HepG2 (cell line): Measurements from ENCODE around the gene NT5C. TPM values are rescaled to one million over a fixed set of nuclear protein-coding genes. Genes with fewer than 3 reads are reported as not detected.

Experiments used
- CCDC6 ChIP-seq: sonication (generic); formaldehyde crosslinking; IDR thresholded peaks from 2 replicates; pipeline ENCODE4 v1.8.1; 2022; ENCODE audit warnings: mild to moderate bottlenecking, missing genetic modification reagents, moderate library complexity
- FOXA3 ChIP-seq: IDR thresholded peaks from 2 replicates; pipeline ENCODE4 v1.6.1; 2016; ENCODE audit warnings: missing genetic modification reagents, missing compliant biosample characterization
- HHEX ChIP-seq: IDR thresholded peaks from 2 replicates; pipeline ENCODE4 v1.6.1; 2016; ENCODE audit warnings: control low read depth
- NRL ChIP-seq: sonication (generic); formaldehyde crosslinking; IDR thresholded peaks from 2 replicates; pipeline ENCODE4 v1.5.0; 2020; ENCODE audit warnings: missing genetic modification reagents, mild to moderate bottlenecking, moderate library complexity, borderline replicate concordance
- RORA ChIP-seq: sonication (generic); formaldehyde crosslinking; IDR thresholded peaks from 2 replicates; pipeline ENCODE4 v1.5.0; 2020; ENCODE audit warnings: mild to moderate bottlenecking, missing genetic modification reagents, moderate library complexity
- YEATS2 ChIP-seq: sonication (generic); formaldehyde crosslinking; IDR thresholded peaks from 2 replicates; pipeline ENCODE4 v1.4.0; 2020; ENCODE audit warnings: missing genetic modification reagents, borderline replicate concordance
- ZBTB1 ChIP-seq: sonication (generic); formaldehyde crosslinking; IDR thresholded peaks from 2 replicates; pipeline ENCODE4 v1.4.0; 2020; ENCODE audit warnings: missing genetic modification reagents, borderline replicate concordance
- ZNF552 ChIP-seq: sonication (generic); formaldehyde crosslinking; IDR thresholded peaks from 2 replicates; pipeline ENCODE4 v1.9.0; 2022; ENCODE audit warnings: missing genetic modification reagents, mild to moderate bottlenecking, borderline replicate concordance
- ZNF556 ChIP-seq: sonication (generic); formaldehyde crosslinking; IDR thresholded peaks from 2 replicates; pipeline ENCODE4 v1.4.0; 2020; ENCODE audit warnings: mild to moderate bottlenecking, missing genetic modification reagents, borderline replicate concordance
- ZNF616 ChIP-seq: sonication (generic); formaldehyde crosslinking; IDR thresholded peaks from 2 replicates; pipeline ENCODE4 v1.5.0; 2020; ENCODE audit warnings: low read depth, mild to moderate bottlenecking, missing genetic modification reagents
- polyA plus RNA-seq, 8 experiments: library from polyadenylated mRNA; depleted of rRNA in 3 of 8; stranded (reverse) in 7 of 8; unstranded in 1 of 8; fragments of >200 nt; fragmentation: Illumina TruSeq in 4 of 8; extraction: Trizol in 4 of 8; gene quantifications; 2 replicates each; pipeline versions ENCODE4 v1.2.1 to v1.2.3, GENCODE V29; 2011 to 2016; ENCODE audit warnings: low read depth in 4 of 8, missing spikeins in 1 of 8, mixed read lengths in 1 of 8; ENCODE audit not compliant: insufficient read depth in 1 of 8
- total RNA-seq, 5 experiments: library from RNA; depleted of rRNA; stranded (reverse); fragments of >200 nt; fragmentation: Illumina TruSeq; extraction: Trizol; gene quantifications; 2 replicates each; pipeline ENCODE4 v1.2.3, GENCODE V29; 2016; ENCODE audit warnings: low read depth in 1 of 5
- TF ChIP-seq, protein P1 (sequence below): sonication (generic); formaldehyde crosslinking; IDR thresholded peaks from 2 replicates; pipeline ENCODE4 v1.8.0; 2023; ENCODE audit warnings: mild to moderate bottlenecking, missing genetic modification reagents
- TF ChIP-seq, protein P2 (sequence below): sonication (generic); formaldehyde crosslinking; conservative IDR thresholded peaks from 2 replicates; pipeline ENCODE4 v1.8.1; 2023; ENCODE audit warnings: missing genetic modification reagents
- TF ChIP-seq, protein P3 (sequence below): sonication (generic); formaldehyde crosslinking; IDR thresholded peaks from 2 replicates; pipeline ENCODE4 v1.4.0; 2020; ENCODE audit warnings: missing genetic modification reagents
- TF ChIP-seq, protein P4 (sequence below): sonication (generic); formaldehyde crosslinking; IDR thresholded peaks from 2 replicates; pipeline ENCODE4 v1.5.0; 2020; ENCODE audit warnings: mild to moderate bottlenecking, missing genetic modification reagents, borderline replicate concordance

The NT5C gene
- total and polyA plus RNA-seq, 2 of the 13 experiments (the other 11 are each of a cell fraction or from before 2014, with no cell fraction given): 42.8 to 48.6 TPM

DNA sequence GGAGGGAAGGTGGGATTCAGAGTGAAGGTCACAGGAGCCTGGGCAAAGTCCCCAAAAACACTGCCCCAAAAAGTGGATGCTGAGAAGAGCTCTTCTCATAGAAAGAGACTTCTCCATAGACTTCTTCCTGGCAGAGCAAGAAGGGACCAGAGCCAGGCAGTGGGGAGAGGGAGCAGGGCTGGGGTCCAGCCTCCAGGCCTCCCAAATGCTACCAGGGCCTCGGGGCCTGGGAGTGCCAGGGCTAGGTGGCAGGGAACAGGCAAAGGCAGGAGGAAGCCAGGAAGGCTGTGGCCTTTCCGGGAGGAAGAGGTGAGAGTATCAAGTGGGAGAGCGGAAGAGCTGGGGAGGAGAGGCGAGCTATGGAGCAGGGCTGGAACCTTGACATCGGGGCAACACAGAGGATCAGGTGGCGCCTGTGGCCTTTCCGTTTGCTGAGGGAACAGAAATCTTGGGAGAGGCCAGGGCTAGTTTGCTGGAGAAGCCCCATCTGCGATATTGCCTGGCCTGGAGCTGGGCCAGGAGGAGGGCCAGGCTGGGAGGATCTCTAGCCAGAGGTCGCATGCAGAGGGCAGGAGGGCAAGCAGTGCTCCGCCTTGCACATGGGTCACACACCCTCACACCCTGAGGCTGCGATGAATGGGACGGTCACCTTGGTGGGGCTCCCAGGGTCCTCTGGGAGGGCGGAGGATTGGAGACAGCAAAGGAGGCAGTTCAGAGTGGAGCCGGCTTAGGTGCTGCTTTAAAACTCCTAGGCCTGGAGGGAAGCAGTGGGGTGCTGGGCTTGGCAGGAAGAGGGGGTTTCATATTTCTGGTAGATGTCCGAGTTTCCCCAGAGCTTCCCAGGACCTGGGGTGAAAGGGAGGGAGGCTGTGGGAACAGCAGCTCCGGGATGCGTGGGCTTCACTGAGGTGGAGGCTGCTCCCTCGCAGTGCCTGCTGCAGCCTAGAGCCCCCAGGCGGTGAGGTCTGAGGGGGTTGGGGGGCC is 40.4 kb downstream of the NT5C start (continued):
- TF ChIP-seq, protein P1, sequence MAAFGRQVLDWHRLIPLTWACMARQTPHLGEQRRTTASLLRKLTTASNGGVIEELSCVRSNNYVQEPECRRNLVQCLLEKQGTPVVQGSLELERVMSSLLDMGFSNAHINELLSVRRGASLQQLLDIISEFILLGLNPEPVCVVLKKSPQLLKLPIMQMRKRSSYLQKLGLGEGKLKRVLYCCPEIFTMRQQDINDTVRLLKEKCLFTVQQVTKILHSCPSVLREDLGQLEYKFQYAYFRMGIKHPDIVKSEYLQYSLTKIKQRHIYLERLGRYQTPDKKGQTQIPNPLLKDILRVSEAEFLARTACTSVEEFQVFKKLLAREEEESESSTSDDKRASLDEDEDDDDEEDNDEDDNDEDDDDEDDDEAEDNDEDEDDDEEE (CRISPR knock-in tag): no peak
- TF ChIP-seq, protein P2, sequence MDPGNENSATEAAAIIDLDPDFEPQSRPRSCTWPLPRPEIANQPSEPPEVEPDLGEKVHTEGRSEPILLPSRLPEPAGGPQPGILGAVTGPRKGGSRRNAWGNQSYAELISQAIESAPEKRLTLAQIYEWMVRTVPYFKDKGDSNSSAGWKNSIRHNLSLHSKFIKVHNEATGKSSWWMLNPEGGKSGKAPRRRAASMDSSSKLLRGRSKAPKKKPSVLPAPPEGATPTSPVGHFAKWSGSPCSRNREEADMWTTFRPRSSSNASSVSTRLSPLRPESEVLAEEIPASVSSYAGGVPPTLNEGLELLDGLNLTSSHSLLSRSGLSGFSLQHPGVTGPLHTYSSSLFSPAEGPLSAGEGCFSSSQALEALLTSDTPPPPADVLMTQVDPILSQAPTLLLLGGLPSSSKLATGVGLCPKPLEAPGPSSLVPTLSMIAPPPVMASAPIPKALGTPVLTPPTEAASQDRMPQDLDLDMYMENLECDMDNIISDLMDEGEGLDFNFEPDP (CRISPR knock-in tag): no peak
- TF ChIP-seq FOXA3 (CRISPR knock-in tag): peak; percentile 62
- TF ChIP-seq ZNF556: no peak; the same call in 1 of the 2 replicates
- TF ChIP-seq, protein P3, sequence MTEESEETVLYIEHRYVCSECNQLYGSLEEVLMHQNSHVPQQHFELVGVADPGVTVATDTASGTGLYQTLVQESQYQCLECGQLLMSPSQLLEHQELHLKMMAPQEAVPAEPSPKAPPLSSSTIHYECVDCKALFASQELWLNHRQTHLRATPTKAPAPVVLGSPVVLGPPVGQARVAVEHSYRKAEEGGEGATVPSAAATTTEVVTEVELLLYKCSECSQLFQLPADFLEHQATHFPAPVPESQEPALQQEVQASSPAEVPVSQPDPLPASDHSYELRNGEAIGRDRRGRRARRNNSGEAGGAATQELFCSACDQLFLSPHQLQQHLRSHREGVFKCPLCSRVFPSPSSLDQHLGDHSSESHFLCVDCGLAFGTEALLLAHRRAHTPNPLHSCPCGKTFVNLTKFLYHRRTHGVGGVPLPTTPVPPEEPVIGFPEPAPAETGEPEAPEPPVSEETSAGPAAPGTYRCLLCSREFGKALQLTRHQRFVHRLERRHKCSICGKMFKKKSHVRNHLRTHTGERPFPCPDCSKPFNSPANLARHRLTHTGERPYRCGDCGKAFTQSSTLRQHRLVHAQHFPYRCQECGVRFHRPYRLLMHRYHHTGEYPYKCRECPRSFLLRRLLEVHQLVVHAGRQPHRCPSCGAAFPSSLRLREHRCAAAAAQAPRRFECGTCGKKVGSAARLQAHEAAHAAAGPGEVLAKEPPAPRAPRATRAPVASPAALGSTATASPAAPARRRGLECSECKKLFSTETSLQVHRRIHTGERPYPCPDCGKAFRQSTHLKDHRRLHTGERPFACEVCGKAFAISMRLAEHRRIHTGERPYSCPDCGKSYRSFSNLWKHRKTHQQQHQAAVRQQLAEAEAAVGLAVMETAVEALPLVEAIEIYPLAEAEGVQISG (CRISPR knock-in tag): 0 out of 2 replicates have a peak, but pooled peaks have one; percentile 41
- TF ChIP-seq YEATS2 (CRISPR knock-in tag): no peak
- no peak for TF ChIP-seq ZBTB1
- peak; percentile 52; the same call in 1 of the 2 replicates for TF ChIP-seq ZNF552 (CRISPR knock-in tag)
- TF ChIP-seq NRL (CRISPR knock-in tag): no peak; the same call in 1 of the 2 replicates
- no peak for TF ChIP-seq HHEX
- TF ChIP-seq RORA: no peak
- no peak for TF ChIP-seq ZNF616 (CRISPR knock-in tag)
- TF ChIP-seq, protein P4, sequence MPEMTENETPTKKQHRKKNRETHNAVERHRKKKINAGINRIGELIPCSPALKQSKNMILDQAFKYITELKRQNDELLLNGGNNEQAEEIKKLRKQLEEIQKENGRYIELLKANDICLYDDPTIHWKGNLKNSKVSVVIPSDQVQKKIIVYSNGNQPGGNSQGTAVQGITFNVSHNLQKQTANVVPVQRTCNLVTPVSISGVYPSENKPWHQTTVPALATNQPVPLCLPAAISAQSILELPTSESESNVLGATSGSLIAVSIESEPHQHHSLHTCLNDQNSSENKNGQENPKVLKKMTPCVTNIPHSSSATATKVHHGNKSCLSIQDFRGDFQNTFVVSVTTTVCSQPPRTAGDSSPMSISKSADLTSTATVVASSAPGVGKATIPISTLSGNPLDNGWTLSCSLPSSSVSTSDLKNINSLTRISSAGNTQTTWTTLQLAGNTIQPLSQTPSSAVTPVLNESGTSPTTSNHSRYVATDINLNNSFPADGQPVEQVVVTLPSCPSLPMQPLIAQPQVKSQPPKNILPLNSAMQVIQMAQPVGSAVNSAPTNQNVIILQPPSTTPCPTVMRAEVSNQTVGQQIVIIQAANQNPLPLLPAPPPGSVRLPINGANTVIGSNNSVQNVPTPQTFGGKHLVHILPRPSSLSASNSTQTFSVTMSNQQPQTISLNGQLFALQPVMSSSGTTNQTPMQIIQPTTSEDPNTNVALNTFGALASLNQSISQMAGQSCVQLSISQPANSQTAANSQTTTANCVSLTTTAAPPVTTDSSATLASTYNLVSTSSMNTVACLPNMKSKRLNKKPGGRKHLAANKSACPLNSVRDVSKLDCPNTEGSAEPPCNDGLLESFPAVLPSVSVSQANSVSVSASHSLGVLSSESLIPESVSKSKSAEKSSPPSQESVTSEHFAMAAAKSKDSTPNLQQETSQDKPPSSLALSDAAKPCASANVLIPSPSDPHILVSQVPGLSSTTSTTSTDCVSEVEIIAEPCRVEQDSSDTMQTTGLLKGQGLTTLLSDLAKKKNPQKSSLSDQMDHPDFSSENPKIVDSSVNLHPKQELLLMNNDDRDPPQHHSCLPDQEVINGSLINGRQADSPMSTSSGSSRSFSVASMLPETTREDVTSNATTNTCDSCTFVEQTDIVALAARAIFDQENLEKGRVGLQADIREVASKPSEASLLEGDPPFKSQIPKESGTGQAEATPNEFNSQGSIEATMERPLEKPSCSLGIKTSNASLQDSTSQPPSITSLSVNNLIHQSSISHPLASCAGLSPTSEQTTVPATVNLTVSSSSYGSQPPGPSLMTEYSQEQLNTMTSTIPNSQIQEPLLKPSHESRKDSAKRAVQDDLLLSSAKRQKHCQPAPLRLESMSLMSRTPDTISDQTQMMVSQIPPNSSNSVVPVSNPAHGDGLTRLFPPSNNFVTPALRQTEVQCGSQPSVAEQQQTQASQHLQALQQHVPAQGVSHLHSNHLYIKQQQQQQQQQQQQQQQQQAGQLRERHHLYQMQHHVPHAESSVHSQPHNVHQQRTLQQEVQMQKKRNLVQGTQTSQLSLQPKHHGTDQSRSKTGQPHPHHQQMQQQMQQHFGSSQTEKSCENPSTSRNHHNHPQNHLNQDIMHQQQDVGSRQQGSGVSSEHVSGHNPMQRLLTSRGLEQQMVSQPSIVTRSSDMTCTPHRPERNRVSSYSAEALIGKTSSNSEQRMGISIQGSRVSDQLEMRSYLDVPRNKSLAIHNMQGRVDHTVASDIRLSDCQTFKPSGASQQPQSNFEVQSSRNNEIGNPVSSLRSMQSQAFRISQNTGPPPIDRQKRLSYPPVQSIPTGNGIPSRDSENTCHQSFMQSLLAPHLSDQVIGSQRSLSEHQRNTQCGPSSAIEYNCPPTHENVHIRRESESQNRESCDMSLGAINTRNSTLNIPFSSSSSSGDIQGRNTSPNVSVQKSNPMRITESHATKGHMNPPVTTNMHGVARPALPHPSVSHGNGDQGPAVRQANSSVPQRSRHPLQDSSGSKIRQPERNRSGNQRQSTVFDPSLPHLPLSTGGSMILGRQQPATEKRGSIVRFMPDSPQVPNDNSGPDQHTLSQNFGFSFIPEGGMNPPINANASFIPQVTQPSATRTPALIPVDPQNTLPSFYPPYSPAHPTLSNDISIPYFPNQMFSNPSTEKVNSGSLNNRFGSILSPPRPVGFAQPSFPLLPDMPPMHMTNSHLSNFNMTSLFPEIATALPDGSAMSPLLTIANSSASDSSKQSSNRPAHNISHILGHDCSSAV: no peak
- no peak for TF ChIP-seq CCDC6
